ENCODE measurements around the gene BDH2. TPM values are rescaled to one million over a fixed set of nuclear protein-coding genes. Genes with fewer than 3 reads are reported as not detected.

Gene BDH2
- total and polyA plus RNA-seq, 8 donors = 8.6 to 46.8 (median 16.1) TPM

GRCh38 chr4:103091601-103092223, 7.9 kb downstream of the BDH2 start:
- Histone ChIP-seq H3K27ac (no peak overlapping the region), H3K4me3 (no peak overlapping the region), H3K27me3 (no peaks in the 10 kb centered on the region), H3K36me3 (peaks cover 0 to 21% (median 0%) of the 10 kb centered on the region in 3 donors), H3K9me3 (no peaks in the 10 kb centered on the region), H3K4me1 (peaks cover 0 to under 1% (median 0%) of the 10 kb centered on the region in 3 donors)
- WGBS, 2 donors = 39 to 41% methylated on average over 3 of the region's 3 CpGs
- DNase-seq (peak in 2 of 6 donors; percentile 9 to 45), ATAC-seq (peak; percentile 40 to 82 (median 80)), FAIRE-seq (no peak)
- TF ChIP-seq CTCF (IDR thresholded peaks at IDR 0.05) = peak in 3 of 4 donors; percentile 22 to 43 (median 40)
- intact Hi-C loops (cut with DNase I) = no loop called here

DNA sequence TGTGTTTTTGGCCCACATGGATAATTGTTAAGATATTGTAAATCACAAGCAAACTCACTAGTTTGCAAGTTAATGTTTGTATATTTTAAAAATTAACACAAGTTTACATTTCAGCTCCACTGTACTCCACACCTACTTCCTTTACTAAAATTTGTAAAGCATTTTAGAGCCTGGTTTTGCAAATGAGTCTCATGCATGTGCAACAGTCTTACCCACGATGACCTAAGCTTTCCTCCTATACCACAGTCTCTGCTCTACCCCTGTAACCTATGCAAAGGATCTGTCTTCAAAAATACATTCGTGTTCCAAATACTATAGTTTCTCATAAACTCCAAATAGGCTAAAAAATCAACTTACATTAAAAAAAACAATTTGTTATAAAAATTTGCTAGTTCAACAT, 10.2 kb downstream of the BDH2 start:
- FAIRE-seq = no peak
- Histone ChIP-seq H3K4me3 (no peak overlapping the region), H3K27ac (no peak overlapping the region), H3K9me3 (no peaks in the 10 kb centered on the region), H3K27me3 (no peaks in the 10 kb centered on the region), H3K36me3 (peaks cover 0 to 21% (median 4%) of the 10 kb centered on the region in 3 donors), H3K4me1 (no peaks in the 10 kb centered on the region)
- TF ChIP-seq CTCF (IDR thresholded peaks at IDR 0.05) = no peak
- intact Hi-C loops (cut with DNase I) = loop anchor here in 1 of 3 donors (10.0 kb wide), 1 partner anchor 475 kb away; no protein-coding TSS in a partner anchor
- 74 to 75% methylated on average over 2 of the region's 2 CpGs for WGBS, 2 donors
- DNase-seq = no peak
- ATAC-seq = no peak

DNA sequence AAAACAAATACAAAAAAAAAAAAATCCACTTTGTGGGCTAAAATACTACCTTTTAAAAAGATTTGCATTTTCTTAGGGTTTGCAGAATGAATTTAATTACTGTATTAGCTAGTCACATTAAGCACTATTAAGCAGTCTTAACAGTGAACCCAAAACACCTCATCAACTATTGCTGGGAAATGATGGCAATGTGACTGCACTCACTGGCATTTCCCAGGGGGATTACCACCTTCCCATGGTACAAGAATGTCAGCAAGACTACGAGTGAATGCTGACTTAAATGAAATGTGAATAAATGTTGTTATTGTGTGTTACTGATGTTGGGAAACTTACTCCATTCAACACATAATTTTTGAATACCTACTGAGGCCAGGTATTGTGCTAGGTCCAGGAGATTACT, 13.1 kb downstream of the BDH2 start:
- FAIRE-seq = no peak
- intact Hi-C loops (cut with DNase I) = loop anchor here in 1 of 3 donors (10.0 kb wide), 1 partner anchor 472 kb away; no protein-coding TSS in a partner anchor
- WGBS, 2 donors = 74 to 76% methylated on average over 1 of the region's 1 CpG

DNA sequence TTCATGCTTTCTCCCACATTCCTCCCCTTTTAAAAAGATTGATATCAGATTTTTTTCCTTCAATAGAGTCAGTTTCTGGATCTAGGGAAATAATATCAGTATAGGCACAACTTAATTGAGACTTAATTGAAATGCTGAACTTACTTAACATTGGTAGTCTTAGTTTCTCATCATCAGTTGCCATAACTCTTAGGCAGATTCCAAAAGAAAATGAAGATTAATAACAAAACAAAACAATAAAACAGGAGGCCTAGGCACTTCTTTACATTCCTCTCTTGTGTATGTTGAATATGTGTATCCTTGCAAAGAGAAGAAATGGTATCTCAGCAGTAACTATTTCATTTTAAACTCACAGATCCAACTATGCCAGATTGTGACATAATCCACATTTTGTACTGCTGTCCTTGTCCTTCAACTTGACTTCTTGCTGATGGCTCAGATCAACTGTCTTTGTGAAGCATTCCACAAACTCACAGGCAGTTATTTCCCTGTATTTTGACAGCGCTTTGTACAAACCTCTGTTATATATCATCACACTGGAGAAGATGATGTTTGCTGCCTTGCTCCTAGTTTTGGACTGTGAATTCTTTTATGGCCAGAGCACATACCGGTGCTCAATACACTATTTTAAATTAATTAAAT, 14.0 kb downstream of the BDH2 start:
- no peaks in the 10 kb centered on the region for H3K4me1 ChIP-seq
- no peak for DNase-seq
- WGBS, 2 donors = 92 to 97% methylated on average over 2 of the region's 2 CpGs
- ATAC-seq = no peak
- no peak overlapping the region for H3K27ac ChIP-seq
- no peak for TF ChIP-seq CTCF (IDR thresholded peaks at IDR 0.05)
- no peak overlapping the region for H3K4me3 ChIP-seq
- H3K27me3 ChIP-seq = no peaks in the 10 kb centered on the region
- FAIRE-seq = no peak
- peaks cover 0 to 18% (median 4%) of the 10 kb centered on the region in 3 donors for H3K36me3 ChIP-seq
- H3K9me3 ChIP-seq = no peaks in the 10 kb centered on the region
- intact Hi-C loops (cut with DNase I) = loop anchor here in 1 of 3 donors (10.0 kb wide), 1 partner anchor 471 kb away; no protein-coding TSS in a partner anchor

More for the DNA sequence above, 13.1 kb downstream of the BDH2 start:
- no peak for DNase-seq
- no peak for TF ChIP-seq CTCF (IDR thresholded peaks at IDR 0.05)
- ATAC-seq = no peak
- Histone ChIP-seq H3K4me3 (no peak overlapping the region), H3K27ac (no peak overlapping the region), H3K4me1 (no peaks in the 10 kb centered on the region), H3K9me3 (no peaks in the 10 kb centered on the region), H3K36me3 (peaks cover 0 to 21% (median 4%) of the 10 kb centered on the region in 3 donors), H3K27me3 (no peaks in the 10 kb centered on the region)

All from pancreas (tissue), 10 donors.